H9 (cell line): ENCODE data around the gene CCDC187. TPM values are rescaled to one million over a fixed set of nuclear protein-coding genes. Genes with fewer than 3 reads are reported as not detected.

Source experiments
- DNase-seq: peaks from one replicate; pipeline ENCODE4 v3.0.0-alpha.2; 2017
- H2AFZ ChIP-seq: one replicate; pipeline ENCODE4 v1.6.1; 2013; ENCODE audit warnings: mild to moderate bottlenecking, low read length, control low read depth, moderate library complexity
- H2AK5ac ChIP-seq: 2 replicates; pipeline ENCODE4 v1.6.1; 2013; ENCODE audit warnings: low read length, control low read depth, mixed read lengths; ENCODE audit not compliant: insufficient read length
- H2BK120ac ChIP-seq: one replicate; pipeline ENCODE4 v1.6.1; 2013; ENCODE audit warnings: low read depth, mild to moderate bottlenecking, low read length, control low read depth, inconsistent platforms; ENCODE audit not compliant: poor library complexity, severe bottlenecking
- H2BK12ac ChIP-seq: 2 replicates; pipeline ENCODE4 v1.6.1; 2013; ENCODE audit warnings: low read length, control low read depth, mixed read lengths, low read depth; ENCODE audit not compliant: insufficient read length
- H2BK15ac ChIP-seq: 2 replicates; pipeline ENCODE4 v1.6.1; 2013; ENCODE audit warnings: low read depth, low read length, control low read depth
- H2BK20ac ChIP-seq: one replicate; pipeline ENCODE4 v1.6.1; 2013; ENCODE audit warnings: low read depth, mild to moderate bottlenecking, low read length, control low read depth, inconsistent platforms; ENCODE audit not compliant: poor library complexity, severe bottlenecking
- H2BK5ac ChIP-seq: 2 replicates; pipeline ENCODE4 v1.6.1; 2013; ENCODE audit warnings: low read length, control low read depth, mixed read lengths; ENCODE audit not compliant: insufficient read length
- H3K14ac ChIP-seq: 2 replicates; pipeline ENCODE4 v1.6.1; 2013; ENCODE audit warnings: low read length, control low read depth; ENCODE audit not compliant: insufficient read depth
- H3K18ac ChIP-seq: 2 replicates; pipeline ENCODE4 v1.6.1; 2013; ENCODE audit warnings: low read depth, mild to moderate bottlenecking, mixed read lengths, low read length, control low read depth; ENCODE audit not compliant: insufficient read length
- H3K23ac ChIP-seq: 2 replicates; pipeline ENCODE4 v1.6.1; 2013; ENCODE audit warnings: low read length, control low read depth, mixed read lengths, low read depth; ENCODE audit not compliant: insufficient read length
- H3K23me2 ChIP-seq: 2 replicates; pipeline ENCODE4 v1.6.1; 2013; ENCODE audit warnings: low read depth, mild to moderate bottlenecking, mixed read lengths, low read length, control low read depth; ENCODE audit not compliant: insufficient read length, poor library complexity, severe bottlenecking
- H3K27ac ChIP-seq: 2 replicates; pipeline ENCODE4 v1.5.1; 2013; ENCODE audit warnings: low read length, control low read depth, mixed read lengths, low read depth; ENCODE audit not compliant: insufficient read length
- H3K27me3 ChIP-seq: 2 replicates; pipeline ENCODE4 v1.6.1; 2013; ENCODE audit warnings: low read length, control low read depth, inconsistent platforms; ENCODE audit not compliant: insufficient read depth
- H3K4ac ChIP-seq: 2 replicates; pipeline ENCODE4 v1.6.1; 2013; ENCODE audit warnings: low read depth, mild to moderate bottlenecking, control low read depth, inconsistent platforms, low read length, moderate library complexity
- H3K4me1 ChIP-seq: 2 replicates; pipeline ENCODE4 v1.6.1; 2013; ENCODE audit warnings: low read length, control low read depth, inconsistent platforms; ENCODE audit not compliant: insufficient read depth
- H3K4me2 ChIP-seq: 2 replicates; pipeline ENCODE4 v1.6.1; 2013; ENCODE audit warnings: low read length, control low read depth, mixed read lengths; ENCODE audit not compliant: insufficient read length, insufficient read depth
- H3K56ac ChIP-seq: 2 replicates; pipeline ENCODE4 v1.6.1; 2013; ENCODE audit warnings: low read depth, mild to moderate bottlenecking, mixed read lengths, low read length, control low read depth; ENCODE audit not compliant: insufficient read length
- H3K79me1 ChIP-seq: 2 replicates; pipeline ENCODE4 v1.6.1; 2013; ENCODE audit warnings: low read depth, mild to moderate bottlenecking, moderate library complexity, low read length, control low read depth, inconsistent platforms; ENCODE audit not compliant: insufficient read depth, poor library complexity, severe bottlenecking
- H3K79me2 ChIP-seq: 2 replicates; pipeline ENCODE4 v1.6.1; 2013; ENCODE audit warnings: low read length, control low read depth, inconsistent platforms; ENCODE audit not compliant: insufficient read depth
- H3K9ac ChIP-seq: 2 replicates; pipeline ENCODE4 v1.6.1; 2013; ENCODE audit warnings: low read length, control low read depth, mixed read lengths; ENCODE audit not compliant: insufficient read length; ENCODE audit errors: extremely low read depth
- H3K9me3 ChIP-seq: one replicate; pipeline ENCODE4 v1.6.1; 2013; ENCODE audit warnings: low read depth, low read length, inconsistent platforms; ENCODE audit not compliant: control insufficient read depth
- H3T11ph ChIP-seq: one replicate; pipeline ENCODE4 v1.6.1; 2013; ENCODE audit warnings: mild to moderate bottlenecking, low read length, control low read depth, inconsistent platforms
- H4K20me1 ChIP-seq: one replicate; pipeline ENCODE4 v1.6.1; 2013; ENCODE audit not compliant: control insufficient read depth, insufficient read length, insufficient read depth
- H4K5ac ChIP-seq: 2 replicates; pipeline ENCODE4 v1.6.1; 2013; ENCODE audit warnings: low read depth, mild to moderate bottlenecking, mixed read lengths, low read length, control low read depth; ENCODE audit not compliant: insufficient read length
- H4K8ac ChIP-seq: replicated peaks from 2 replicates; pipeline ENCODE4 v1.6.1; 2013; ENCODE audit warnings: low read length, control low read depth, mixed read lengths, low read depth; ENCODE audit not compliant: insufficient read length
- H4K91ac ChIP-seq: 2 replicates; pipeline ENCODE4 v1.6.1; 2013; ENCODE audit warnings: low read depth, mild to moderate bottlenecking, moderate library complexity, mixed read lengths, low read length, control low read depth; ENCODE audit not compliant: insufficient read length
- H3K27ac Mint-ChIP-seq, 3 experiments: 2 replicates in 2 of 3; 3 replicates in 1 of 3; pipeline ENCODE4 v1.8.0; 2020 to 2021; ENCODE audit warnings: mixed read lengths in 3 of 3, mild to moderate bottlenecking in 1 of 3, moderate library complexity in 1 of 3
- H3K27me3 Mint-ChIP-seq: 2 replicates; pipeline ENCODE4 v1.8.0; 2021; ENCODE audit warnings: low read depth, mild to moderate bottlenecking, moderate library complexity, mixed read lengths
- H3K36me3 Mint-ChIP-seq, 3 experiments: 2 replicates in 2 of 3; 3 replicates in 1 of 3; pipeline ENCODE4 v1.8.0; 2020 to 2021; ENCODE audit warnings: low read depth in 3 of 3, mixed read lengths in 3 of 3; ENCODE audit not compliant: insufficient read depth in 1 of 3
- H3K4me1 Mint-ChIP-seq, 2 experiments: 2 replicates each; pipeline ENCODE4 v1.8.0; 2020; ENCODE audit warnings: mixed read lengths in 2 of 2
- H3K4me3 Mint-ChIP-seq, 2 experiments: 2 replicates in 1 of 2; 3 replicates in 1 of 2; pipeline ENCODE4 v1.8.0; 2020 to 2021; ENCODE audit warnings: mild to moderate bottlenecking in 2 of 2, mixed read lengths in 2 of 2, moderate library complexity in 1 of 2
- H3K9me3 Mint-ChIP-seq, 2 experiments: 2 replicates in 1 of 2; 3 replicates in 1 of 2; pipeline ENCODE4 v1.8.0; 2020; ENCODE audit warnings: mild to moderate bottlenecking in 2 of 2, mixed read lengths in 2 of 2, moderate library complexity in 1 of 2
- WGBS: extraction: QIAGEN DNeasy Blood & Tissue Kit; methylation state at CpG from one replicate; pipeline ENCODE4 v1.1.7; 2013; ENCODE audit warnings: missing lambda C conversion rate, low lambda C conversion rate, mixed read lengths; ENCODE audit not compliant: insufficient read length; ENCODE audit errors: extremely low coverage; 5-methylcytosine and 5-hydroxymethylcytosine counted together
- total RNA-seq: library from RNA; stranded (reverse); gene quantifications from 2 replicates; pipeline ENCODE4 v1.2.1, GENCODE V29; 2021
- TF ChIP-seq, protein P1 (sequence below): fragments of 200-600 bp; sonication (generic); conservative IDR thresholded peaks from 3 replicates; pipeline ENCODE4 v1.8.0; 2021; ENCODE audit warnings: antibody characterized with exemption, mild to moderate bottlenecking

Gene CCDC187
- total RNA-seq, 1 experiment from 2014 or later: 0.07 TPM

DNA sequence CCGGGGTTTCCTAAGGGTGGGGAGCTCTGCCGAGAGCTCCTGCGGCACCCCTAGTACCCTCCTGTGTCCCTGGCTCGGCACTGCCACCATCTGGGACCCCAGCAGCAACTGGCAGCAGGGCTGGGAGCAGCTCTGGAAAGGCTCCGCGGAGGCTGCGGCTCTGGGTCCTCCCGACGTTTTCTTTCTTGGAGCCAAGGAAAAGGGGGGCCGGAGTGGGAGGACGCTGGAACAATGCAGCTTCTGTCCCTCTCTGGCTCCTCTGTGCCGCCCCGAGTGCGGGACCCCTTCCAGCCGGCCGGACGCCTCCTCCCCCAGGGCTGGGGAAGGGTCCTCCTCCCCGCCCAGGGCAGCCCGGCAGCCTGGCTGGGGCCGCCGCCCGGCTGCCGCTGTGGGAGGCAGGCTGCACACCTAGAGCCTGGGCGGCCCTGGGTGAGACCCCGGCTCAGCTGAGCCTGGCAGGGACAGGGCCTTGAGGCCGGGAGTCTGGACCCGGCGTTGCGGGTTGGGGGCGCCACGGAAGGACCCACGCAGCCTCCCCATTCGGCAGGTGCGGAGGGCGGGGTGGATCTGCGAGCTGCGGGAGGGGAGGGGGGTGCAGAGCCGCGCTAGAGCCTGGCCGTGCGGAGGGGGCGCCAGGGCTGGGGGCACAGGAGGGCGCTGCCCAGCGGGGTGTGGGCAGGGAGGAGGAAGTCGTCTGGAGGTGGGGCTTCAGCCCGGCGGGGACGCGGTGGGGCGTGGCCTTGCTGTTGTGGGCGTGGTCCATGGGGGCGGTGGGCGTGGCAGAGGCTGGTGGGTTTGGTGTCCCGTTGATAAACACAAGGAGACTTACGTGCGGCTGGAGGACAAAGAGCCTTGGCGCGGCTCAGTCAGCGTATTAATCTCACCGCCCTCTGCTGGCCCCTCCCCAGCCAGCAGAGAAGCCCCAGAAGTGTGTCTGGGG lies 38.6 kb upstream of the CCDC187 start:
- Histone ChIP-seq H3K4me2 (peak overlapping the region; percentile 15), H4K5ac (no peak overlapping the region), H4K20me1 (no peaks in the 10 kb centered on the region), H4K8ac (no peak overlapping the region), H3K9ac (no peak overlapping the region), H2BK20ac (no peak overlapping the region), H3K79me1 (no peaks in the 10 kb centered on the region), H4K91ac (no peak overlapping the region), H3K56ac (no peak overlapping the region), H3K23ac (no peak overlapping the region), H2BK12ac (no peak overlapping the region), H3K4ac (no peak overlapping the region), H2BK15ac (no peak overlapping the region), H3K27ac (no peak overlapping the region), H3T11ph (no peak overlapping the region), H3K4me1 (no peaks in the 10 kb centered on the region), H3K79me2 (no peaks in the 10 kb centered on the region), H2BK5ac (no peak overlapping the region), H2AFZ (no peak overlapping the region), H2AK5ac (no peak overlapping the region), H3K18ac (no peak overlapping the region), H3K23me2 (no peaks in the 10 kb centered on the region), H3K14ac (peak overlapping the region; percentile 50; the same call in 1 of the 2 replicates), H3K27me3 (no peaks in the 10 kb centered on the region), H2BK120ac (no peak overlapping the region), H3K9me3 (no peaks in the 10 kb centered on the region)
- Mint-ChIP-seq H3K4me3 (peak overlapping the region; percentile 59 to 80), H3K4me1 (peaks cover 6 to 30% of the 10 kb centered on the region in 2 experiments; a peak in 3 of 4 replicates), H3K36me3 (no peaks in the 10 kb centered on the region; a peak in 1 of 7 replicates), H3K9me3 (no peaks in the 10 kb centered on the region), H3K27me3 (no peaks in the 10 kb centered on the region; the same call in 1 of the 2 replicates), H3K27ac (peak overlapping the region in 2 of 3 experiments; percentile 83 to 94; a peak in 3 of 7 replicates)
- no CpG with 5 or more reads among the region's 60 CpGs for WGBS
- peak; percentile 95 for DNase-seq
- TF ChIP-seq, protein P1, sequence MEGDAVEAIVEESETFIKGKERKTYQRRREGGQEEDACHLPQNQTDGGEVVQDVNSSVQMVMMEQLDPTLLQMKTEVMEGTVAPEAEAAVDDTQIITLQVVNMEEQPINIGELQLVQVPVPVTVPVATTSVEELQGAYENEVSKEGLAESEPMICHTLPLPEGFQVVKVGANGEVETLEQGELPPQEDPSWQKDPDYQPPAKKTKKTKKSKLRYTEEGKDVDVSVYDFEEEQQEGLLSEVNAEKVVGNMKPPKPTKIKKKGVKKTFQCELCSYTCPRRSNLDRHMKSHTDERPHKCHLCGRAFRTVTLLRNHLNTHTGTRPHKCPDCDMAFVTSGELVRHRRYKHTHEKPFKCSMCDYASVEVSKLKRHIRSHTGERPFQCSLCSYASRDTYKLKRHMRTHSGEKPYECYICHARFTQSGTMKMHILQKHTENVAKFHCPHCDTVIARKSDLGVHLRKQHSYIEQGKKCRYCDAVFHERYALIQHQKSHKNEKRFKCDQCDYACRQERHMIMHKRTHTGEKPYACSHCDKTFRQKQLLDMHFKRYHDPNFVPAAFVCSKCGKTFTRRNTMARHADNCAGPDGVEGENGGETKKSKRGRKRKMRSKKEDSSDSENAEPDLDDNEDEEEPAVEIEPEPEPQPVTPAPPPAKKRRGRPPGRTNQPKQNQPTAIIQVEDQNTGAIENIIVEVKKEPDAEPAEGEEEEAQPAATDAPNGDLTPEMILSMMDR: no peak; the same call in 2 of the 3 replicates
